Transverse colon (tissue), 4 donors: ENCODE results near the gene CCDC91. TPM values are rescaled to one million over a fixed set of nuclear protein-coding genes. Genes with fewer than 3 reads are reported as not detected.

ENCODE experiments used
- DNase-seq: peaks from one replicate; pipeline ENCODE4 v3.0.0-alpha.2; 2019
- H3K27ac ChIP-seq, 4 donors: fragments of 200-600 bp; sonication (generic); 2 replicates each; pipeline ENCODE4 v1.5.1; 2016 to 2018; ENCODE audit warnings: inconsistent platforms in 4 of 4
- H3K27me3 ChIP-seq: fragments of 200-600 bp; sonication (generic); 2 replicates; pipeline ENCODE4 v1.5.1; 2017; ENCODE audit warnings: inconsistent platforms
- H3K36me3 ChIP-seq, 4 donors: fragments of 200-600 bp; sonication (generic); 2 replicates each; pipeline ENCODE4 v1.5.1; 2017 to 2019; ENCODE audit warnings: inconsistent platforms in 4 of 4
- H3K4me1 ChIP-seq, 4 donors: fragments of 200-600 bp; sonication (generic); 2 replicates each; pipeline ENCODE4 v1.5.1; 2017 to 2020; ENCODE audit warnings: inconsistent platforms in 4 of 4
- H3K4me3 ChIP-seq, 4 donors: fragments of 200-600 bp; sonication (generic); 1 replicate in 1 of 4; 2 replicates in 3 of 4; pipeline versions ENCODE4 v1.5.1 to v1.6.1; 2017 to 2019; ENCODE audit warnings: inconsistent platforms in 4 of 4
- H3K9me3 ChIP-seq, 2 donors: fragments of 200-600 bp; sonication (generic); 2 replicates each; pipeline ENCODE4 v1.5.1; 2017 to 2019; ENCODE audit warnings: inconsistent platforms in 2 of 2
- CTCF ChIP-seq, 5 experiments: fragments of 200-600 bp in 3 of 5; fragments of 450-650 bp in 2 of 5; sonication (generic) in 3 of 5; IDR thresholded peaks; 1 replicate in 2 of 5; 2 replicates in 3 of 5; pipeline ENCODE4 v1.5.1; 2016 to 2017; ENCODE audit warnings: antibody characterized with exemption in 5 of 5, inconsistent platforms in 3 of 5, mild to moderate bottlenecking in 2 of 5, moderate library complexity in 1 of 5
- EP300 ChIP-seq: sonication (generic); formaldehyde crosslinking; IDR thresholded peaks from one replicate; pipeline ENCODE4 v1.6.1; 2017; ENCODE audit warnings: antibody characterized with exemption, low read depth
- POLR2A ChIP-seq: fragments of 450-650 bp; IDR thresholded peaks from one replicate; pipeline ENCODE4 v1.6.1; 2016; ENCODE audit warnings: antibody characterized with exemption, mild to moderate bottlenecking, moderate library complexity
- POLR2AphosphoS5 ChIP-seq, 3 donors: sonication (generic); formaldehyde crosslinking; IDR thresholded peaks; one replicate each; pipeline ENCODE4 v1.6.1; 2016; ENCODE audit warnings: antibody characterized with exemption in 3 of 3
- WGBS, 2 donors: methylation state at CpG; one replicate each; pipeline ENCODE4 v1.1.5; 2018; ENCODE audit warnings: low coverage in 1 of 2; 5-methylcytosine and 5-hydroxymethylcytosine counted together
- in situ Hi-C, 4 donors: fragments of 200-750 bp; cut with MboI; loops; one replicate each; pipeline versions ENCODE4 v1.15.0 to v1.15.1; 2017; ENCODE audit warnings: low sequenced_read_pairs in 3 of 4, low pct_ligation_motif_present in 1 of 4, low pct_unique_long_range_greater_than_20kb in 1 of 4
- intact Hi-C: fragments of 100-400 bp; cut with DNase I; formaldehyde crosslinking; loops from one replicate; pipeline ENCODE4 v1.15.1; 2023; ENCODE audit warnings: low total_unique reads
- total RNA-seq, 4 donors: library from RNA; depleted of rRNA; stranded (reverse); fragments of >200 nt; gene quantifications; one replicate each; pipeline ENCODE4 v1.1.0, GENCODE V29; 2016

The CCDC91 gene
- total RNA-seq, 4 donors from 2014 or later: 8.4 to 37.8 (median 35.5) TPM

GRCh38 chr12:28442101-28442500 lies 251.8 kb downstream of the CCDC91 start:
- intact Hi-C loops: no loop called here
- Histone ChIP-seq H3K4me3 (no peak overlapping the region), H3K9me3 (no peaks in the 10 kb centered on the region), H3K27me3 (no peaks in the 10 kb centered on the region), H3K27ac (no peak overlapping the region), H3K36me3 (no peaks in the 10 kb centered on the region), H3K4me1 (no peaks in the 10 kb centered on the region)
- no peak for DNase-seq
- WGBS, 2 donors: 89 to 92% methylated on average over 4 of the region's 4 CpGs
- in situ Hi-C loops: no loop called here
- TF ChIP-seq CTCF (IDR thresholded peaks at IDR 0.05): no peak
- no peak for TF ChIP-seq EP300
- TF ChIP-seq POLR2A: no peak
- no peak for TF ChIP-seq POLR2AphosphoS5 (IDR thresholded peaks at IDR 0.05)

DNA sequence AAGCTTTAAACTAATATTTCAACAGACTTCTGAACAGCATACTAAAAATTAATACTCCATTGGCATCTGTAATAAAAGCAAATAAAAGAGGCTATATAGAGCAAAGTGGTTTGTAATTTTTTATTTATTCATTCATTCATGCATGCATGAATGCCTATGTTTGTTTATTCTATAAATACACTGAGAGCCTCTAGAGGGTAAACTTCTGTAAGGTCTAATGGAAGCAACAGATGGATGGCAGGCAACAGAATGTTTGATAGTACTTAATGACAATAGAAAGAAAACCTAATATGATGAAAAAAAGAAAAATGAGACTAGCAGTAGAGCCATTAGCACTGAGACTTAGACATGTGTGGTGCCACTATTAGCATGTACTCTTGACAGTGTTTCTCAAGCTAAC lies 253.1 kb downstream of the CCDC91 start:
- no peak for TF ChIP-seq EP300
- no peak for TF ChIP-seq POLR2A
- TF ChIP-seq CTCF (IDR thresholded peaks at IDR 0.05): no peak
- no peak for TF ChIP-seq POLR2AphosphoS5 (IDR thresholded peaks at IDR 0.05)
- no peak overlapping the region for H3K4me3 ChIP-seq
- no peaks in the 10 kb centered on the region for H3K27me3 ChIP-seq
- no peak for DNase-seq
- H3K9me3 ChIP-seq: no peaks in the 10 kb centered on the region
- H3K27ac ChIP-seq: no peak overlapping the region
- in situ Hi-C loops: no loop called here
- no peaks in the 10 kb centered on the region for H3K4me1 ChIP-seq
- no peaks in the 10 kb centered on the region for H3K36me3 ChIP-seq
- intact Hi-C loops: no loop called here

GRCh38 chr12:28446031-28446430 lies 255.8 kb downstream of the CCDC91 start:
- H3K27ac ChIP-seq: no peak overlapping the region
- no peak overlapping the region for H3K4me3 ChIP-seq
- no peaks in the 10 kb centered on the region for H3K4me1 ChIP-seq
- in situ Hi-C loops (no loop called here), intact Hi-C loops (no loop called here)
- no peak for DNase-seq
- no peaks in the 10 kb centered on the region for H3K27me3 ChIP-seq
- TF ChIP-seq POLR2AphosphoS5 (IDR thresholded peaks at IDR 0.05) (no peak), EP300 (no peak)
- H3K9me3 ChIP-seq: no peaks in the 10 kb centered on the region
- H3K36me3 ChIP-seq: no peaks in the 10 kb centered on the region

- H3K4me1 ChIP-seq: no peaks in the 10 kb centered on the region
- H3K4me3 ChIP-seq: no peak overlapping the region
- 87 to 88% methylated on average over 4 of the region's 4 CpGs for WGBS, 2 donors
- H3K27ac ChIP-seq: no peak overlapping the region
- no peaks in the 10 kb centered on the region for H3K27me3 ChIP-seq
- TF ChIP-seq CTCF (IDR thresholded peaks at IDR 0.05) (no peak), EP300 (no peak), POLR2A (no peak), POLR2AphosphoS5 (IDR thresholded peaks at IDR 0.05) (no peak)
- DNase-seq: no peak
- H3K9me3 ChIP-seq: no peaks in the 10 kb centered on the region
- in situ Hi-C loops (no loop called here), intact Hi-C loops (no loop called here)
- H3K36me3 ChIP-seq: peaks cover 0 to 7% (median 2%) of the 10 kb centered on the region in 4 donors
These were observed 263.4 kb downstream of the CCDC91 start for GRCh38 chr12:28453686-28454085.

DNA sequence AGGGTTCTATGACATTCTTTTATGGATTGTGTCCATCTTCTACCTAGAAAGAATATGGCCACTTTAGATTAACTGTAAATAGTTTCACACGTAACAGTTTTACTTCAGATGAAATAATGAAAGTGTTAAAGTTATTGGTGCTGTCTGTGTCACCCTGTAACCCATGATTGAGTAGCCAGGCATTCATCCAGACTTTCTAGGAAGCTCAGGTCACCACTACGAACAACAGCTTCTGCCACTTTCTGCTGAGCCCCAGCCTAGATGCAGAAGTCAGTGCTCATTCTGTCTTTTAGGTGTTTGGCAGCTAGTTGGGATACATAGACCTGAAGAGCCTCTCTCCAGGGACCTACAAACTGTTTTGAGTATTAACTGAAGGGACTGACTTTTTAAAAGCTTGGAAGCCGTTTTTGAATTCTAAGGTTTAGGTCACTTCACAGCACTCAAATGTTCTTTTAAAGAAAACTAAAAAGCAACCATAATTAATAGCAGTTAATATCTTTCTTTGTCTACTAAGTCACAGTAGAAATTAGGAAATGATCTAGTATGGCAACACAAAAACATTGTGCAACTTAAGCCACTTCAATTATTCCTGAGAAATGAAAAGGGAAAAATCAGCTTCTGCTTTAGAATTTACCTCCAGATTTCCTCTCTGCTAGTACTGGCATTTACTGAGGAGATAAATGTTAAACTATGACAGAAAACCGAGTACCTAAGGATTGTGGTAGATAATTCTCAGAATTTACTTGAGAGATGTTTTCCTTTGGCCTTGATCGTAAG lies 266.9 kb downstream of the CCDC91 start:
- intact Hi-C loops (no loop called here), in situ Hi-C loops (no loop called here)
- Histone ChIP-seq H3K4me1 (no peaks in the 10 kb centered on the region), H3K4me3 (no peak overlapping the region), H3K36me3 (peaks cover 0 to 7% (median 2%) of the 10 kb centered on the region in 4 donors), H3K9me3 (no peaks in the 10 kb centered on the region), H3K27me3 (no peaks in the 10 kb centered on the region), H3K27ac (no peak overlapping the region)
- DNase-seq: no peak
- 78 to 84% methylated on average over 4 to 5 of the region's 5 CpGs for WGBS, 2 donors
- TF ChIP-seq CTCF (IDR thresholded peaks at IDR 0.05): no peak
- TF ChIP-seq POLR2AphosphoS5 (IDR thresholded peaks at IDR 0.05): no peak
- no peak for TF ChIP-seq POLR2A
- TF ChIP-seq EP300: no peak
